Neural progenitor cell (in vitro differentiated cells): ENCODE results near the gene UPF2. TPM values are rescaled to one million over a fixed set of nuclear protein-coding genes. Genes with fewer than 3 reads are reported as not detected.

ENCODE experiments used
- DNase-seq: peaks from one replicate; pipeline ENCODE4 v3.0.0-alpha.2; 2016; ENCODE audit warnings: low spot score
- H2AFZ ChIP-seq: fragments of 200-600 bp; sonication (generic); replicated peaks from 2 replicates; pipeline ENCODE4 v1.6.1; 2016; ENCODE audit warnings: antibody characterized with exemption
- H3F3A ChIP-seq: fragments of 200-600 bp; sonication (generic); 2 replicates; pipeline ENCODE4 v1.6.1; 2016; ENCODE audit warnings: antibody characterized with exemption, low read depth
- H3K27ac ChIP-seq: fragments of 200-600 bp; sonication (generic); 2 replicates; pipeline ENCODE4 v1.5.1; 2016; ENCODE audit warnings: mild to moderate bottlenecking
- H3K27me3 ChIP-seq: fragments of 200-600 bp; sonication (generic); 2 replicates; pipeline ENCODE4 v1.6.1; 2016; ENCODE audit warnings: mild to moderate bottlenecking, moderate library complexity
- H3K36me3 ChIP-seq: fragments of 200-600 bp; sonication (generic); 2 replicates; pipeline ENCODE4 v1.5.1; 2016
- H3K4me1 ChIP-seq: fragments of 200-600 bp; sonication (generic); 2 replicates; pipeline ENCODE4 v1.6.1; 2016; ENCODE audit warnings: mixed run types
- H3K4me2 ChIP-seq: fragments of 200-600 bp; sonication (generic); 2 replicates; pipeline ENCODE4 v1.6.1; 2016
- H3K4me3 ChIP-seq: fragments of 200-600 bp; sonication (generic); 2 replicates; pipeline ENCODE4 v1.5.1; 2016
- H3K79me2 ChIP-seq: fragments of 200-600 bp; sonication (generic); 2 replicates; pipeline ENCODE4 v1.6.1; 2016; ENCODE audit warnings: low read depth
- H3K9ac ChIP-seq: fragments of 200-600 bp; sonication (generic); 2 replicates; pipeline ENCODE4 v1.6.1; 2016
- H3K9me3 ChIP-seq: fragments of 200-600 bp; sonication (generic); 2 replicates; pipeline ENCODE4 v1.5.1; 2016; ENCODE audit warnings: low read depth
- H4K20me1 ChIP-seq: fragments of 200-600 bp; sonication (generic); 2 replicates; pipeline ENCODE4 v1.6.1; 2016; ENCODE audit warnings: low read depth
- H3K27ac Mint-ChIP-seq: 3 replicates; pipeline ENCODE4 v1.8.0; 2021; ENCODE audit warnings: mixed read lengths
- H3K27me3 Mint-ChIP-seq: 2 replicates; pipeline ENCODE4 v1.8.0; 2022; ENCODE audit warnings: low read depth, mild to moderate bottlenecking, inconsistent platforms, moderate library complexity, mixed read lengths; ENCODE audit not compliant: insufficient read depth
- H3K36me3 Mint-ChIP-seq: 3 replicates; pipeline ENCODE4 v1.8.0; 2021; ENCODE audit warnings: mixed read lengths
- H3K4me1 Mint-ChIP-seq: 3 replicates; pipeline ENCODE4 v1.8.0; 2021; ENCODE audit warnings: mixed read lengths
- H3K4me3 Mint-ChIP-seq: 3 replicates; pipeline ENCODE4 v1.8.0; 2021; ENCODE audit warnings: mild to moderate bottlenecking, moderate library complexity, mixed read lengths
- H3K9me3 Mint-ChIP-seq: 3 replicates; pipeline ENCODE4 v1.8.0; 2020; ENCODE audit warnings: mixed read lengths
- EZH2 ChIP-seq: fragments of 200-600 bp; sonication (generic); IDR thresholded peaks from 2 replicates; pipeline ENCODE4 v1.6.1; 2017; ENCODE audit warnings: antibody characterized with exemption, mild to moderate bottlenecking, moderate library complexity
- EZH2phosphoT487 ChIP-seq: fragments of 200-600 bp; sonication (generic); IDR thresholded peaks from 2 replicates; pipeline ENCODE4 v1.6.1; 2017; ENCODE audit warnings: antibody characterized with exemption
- total RNA-seq: library from RNA; depleted of rRNA; stranded (reverse); fragments of >200 nt; gene quantifications from 2 replicates; pipeline ENCODE4 v1.2.3, GENCODE V29; 2015; ENCODE audit warnings: low replicate concordance
- TF ChIP-seq, protein P1 (sequence below): fragments of 200-600 bp; sonication (generic); IDR thresholded peaks from 2 replicates; pipeline ENCODE4 v1.5.1; 2017; ENCODE audit warnings: antibody characterized with exemption, mild to moderate bottlenecking

Gene UPF2
- total RNA-seq, 1 donor from 2014 or later = 33.2 TPM

DNA sequence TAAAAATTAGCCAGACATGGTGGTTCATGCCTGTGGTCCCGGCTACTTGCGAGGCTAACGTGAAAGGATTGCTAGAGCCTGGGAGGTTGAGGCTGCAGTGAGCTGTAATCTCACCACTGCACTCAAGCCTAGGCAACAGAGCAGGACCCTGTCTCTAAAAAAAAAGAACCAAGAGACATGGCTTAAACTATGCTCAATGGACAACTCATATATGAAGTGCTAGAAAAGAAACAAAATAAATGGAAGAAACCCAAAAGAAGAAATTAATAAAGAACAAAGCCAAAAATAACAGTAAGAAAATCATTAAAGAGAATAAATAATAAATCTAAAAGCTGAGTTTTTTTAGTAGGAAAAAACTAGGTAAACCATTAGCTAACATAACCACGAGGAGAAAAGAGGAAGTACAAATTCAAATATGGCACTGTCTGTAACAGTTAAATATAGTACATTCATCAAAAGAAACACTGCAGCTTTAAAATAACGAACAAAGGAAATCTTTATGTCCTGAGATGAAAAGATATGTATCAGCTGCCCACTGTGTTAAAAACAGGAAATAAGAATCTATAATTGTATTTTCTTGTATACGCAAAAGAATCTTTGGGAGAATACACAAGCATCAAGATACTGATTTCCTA, 48.7 kb downstream of the UPF2 start:
- H2AFZ ChIP-seq = no peak overlapping the region
- Mint-ChIP-seq H3K27me3 (no peaks in the 10 kb centered on the region), H3K4me1 (no peaks in the 10 kb centered on the region), H3K27ac (no peak overlapping the region), H3K9me3 (no peaks in the 10 kb centered on the region), H3K4me3 (no peak overlapping the region), H3K36me3 (peaks cover 18% of the 10 kb centered on the region)
- no peaks in the 10 kb centered on the region for H3K4me1 ChIP-seq
- no peak overlapping the region for H3K9ac ChIP-seq
- no peaks in the 10 kb centered on the region for H4K20me1 ChIP-seq
- H3K79me2 ChIP-seq = no peaks in the 10 kb centered on the region
- TF ChIP-seq EZH2 (no peak), EZH2phosphoT487 (no peak)
- TF ChIP-seq, protein P1, sequence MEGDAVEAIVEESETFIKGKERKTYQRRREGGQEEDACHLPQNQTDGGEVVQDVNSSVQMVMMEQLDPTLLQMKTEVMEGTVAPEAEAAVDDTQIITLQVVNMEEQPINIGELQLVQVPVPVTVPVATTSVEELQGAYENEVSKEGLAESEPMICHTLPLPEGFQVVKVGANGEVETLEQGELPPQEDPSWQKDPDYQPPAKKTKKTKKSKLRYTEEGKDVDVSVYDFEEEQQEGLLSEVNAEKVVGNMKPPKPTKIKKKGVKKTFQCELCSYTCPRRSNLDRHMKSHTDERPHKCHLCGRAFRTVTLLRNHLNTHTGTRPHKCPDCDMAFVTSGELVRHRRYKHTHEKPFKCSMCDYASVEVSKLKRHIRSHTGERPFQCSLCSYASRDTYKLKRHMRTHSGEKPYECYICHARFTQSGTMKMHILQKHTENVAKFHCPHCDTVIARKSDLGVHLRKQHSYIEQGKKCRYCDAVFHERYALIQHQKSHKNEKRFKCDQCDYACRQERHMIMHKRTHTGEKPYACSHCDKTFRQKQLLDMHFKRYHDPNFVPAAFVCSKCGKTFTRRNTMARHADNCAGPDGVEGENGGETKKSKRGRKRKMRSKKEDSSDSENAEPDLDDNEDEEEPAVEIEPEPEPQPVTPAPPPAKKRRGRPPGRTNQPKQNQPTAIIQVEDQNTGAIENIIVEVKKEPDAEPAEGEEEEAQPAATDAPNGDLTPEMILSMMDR = no peak
- peaks cover 15% of the 10 kb centered on the region for H3K36me3 ChIP-seq
- no peaks in the 10 kb centered on the region for H3K9me3 ChIP-seq
- no peak overlapping the region for H3K4me2 ChIP-seq
- no peaks in the 10 kb centered on the region for H3K27me3 ChIP-seq
- no peak overlapping the region for H3K4me3 ChIP-seq
- H3K27ac ChIP-seq = no peak overlapping the region
- no peak for DNase-seq
- no peaks in the 10 kb centered on the region for H3F3A ChIP-seq

DNA sequence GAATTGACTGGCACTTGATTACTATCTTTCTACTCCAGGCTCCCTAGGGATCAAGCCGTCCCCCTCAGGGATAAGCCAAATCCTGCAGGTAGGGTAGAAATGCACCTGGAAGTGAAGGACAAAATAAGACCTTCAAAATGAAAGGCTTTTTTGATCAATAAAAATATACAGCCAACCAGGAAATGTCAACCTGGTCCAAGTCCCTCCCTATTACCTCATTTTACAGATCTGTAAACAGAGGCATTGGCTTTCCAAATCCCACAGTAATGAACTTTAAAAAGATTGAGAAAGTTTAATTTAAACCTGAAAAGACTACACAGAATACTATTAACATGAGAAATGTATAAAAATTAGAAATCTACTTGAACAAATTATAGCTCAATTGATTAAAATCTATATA, 53.7 kb downstream of the UPF2 start:
- H3K4me1 Mint-ChIP-seq = no peaks in the 10 kb centered on the region
- TF ChIP-seq EZH2 (no peak), EZH2phosphoT487 (no peak)
- TF ChIP-seq, protein P1 = no peak
- no peak overlapping the region for H3K4me3 ChIP-seq
- H2AFZ ChIP-seq = no peak overlapping the region
- H3F3A ChIP-seq = peaks cover 6% of the 10 kb centered on the region
- peaks cover 11% of the 10 kb centered on the region for H3K36me3 Mint-ChIP-seq
- H3K4me3 Mint-ChIP-seq = no peak overlapping the region
- no peaks in the 10 kb centered on the region for H3K27me3 Mint-ChIP-seq
- H3K4me1 ChIP-seq = no peaks in the 10 kb centered on the region
- no peak overlapping the region for H3K27ac ChIP-seq
- H3K27me3 ChIP-seq = no peaks in the 10 kb centered on the region
- no peak for DNase-seq
- H3K79me2 ChIP-seq = no peaks in the 10 kb centered on the region
- H3K9me3 ChIP-seq = no peaks in the 10 kb centered on the region
- peaks cover 4% of the 10 kb centered on the region for H3K36me3 ChIP-seq
- H3K9me3 Mint-ChIP-seq = no peaks in the 10 kb centered on the region
- no peaks in the 10 kb centered on the region for H4K20me1 ChIP-seq
- no peak overlapping the region for H3K4me2 ChIP-seq
- H3K9ac ChIP-seq = no peak overlapping the region
- no peak overlapping the region for H3K27ac Mint-ChIP-seq

DNA sequence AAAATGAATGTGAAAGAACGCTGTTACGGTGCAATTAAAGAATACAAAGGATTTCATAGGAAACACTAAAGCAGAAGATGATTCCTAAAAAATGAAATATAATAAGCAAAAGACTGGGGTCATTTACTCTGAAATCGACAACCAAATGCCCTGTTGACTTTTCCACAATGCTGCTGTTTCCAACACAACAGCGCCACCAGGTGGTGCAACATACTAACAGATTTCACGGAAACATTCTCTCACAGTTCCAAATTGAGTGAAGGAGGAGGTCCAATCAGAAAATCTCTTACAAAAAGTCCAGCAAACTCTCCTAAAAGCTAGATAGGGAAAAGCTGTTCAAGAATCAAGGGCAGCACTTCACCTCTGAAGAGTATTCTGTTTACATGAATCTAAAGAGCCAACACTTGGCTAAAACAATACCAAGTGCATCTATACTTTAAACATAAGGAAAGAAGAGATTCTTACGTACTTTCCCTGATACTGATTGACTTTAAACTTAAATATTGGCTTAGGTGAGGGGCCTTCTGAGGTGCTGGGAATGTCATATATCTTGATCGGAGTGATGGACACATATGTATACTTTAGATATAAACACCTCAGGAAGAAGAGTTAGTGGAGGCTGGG, 55.9 kb downstream of the UPF2 start:
- no peak overlapping the region for H3K27ac ChIP-seq
- no peak overlapping the region for H3K4me3 Mint-ChIP-seq
- no peaks in the 10 kb centered on the region for H3K9me3 Mint-ChIP-seq
- no peak overlapping the region for H3K27ac Mint-ChIP-seq
- no peaks in the 10 kb centered on the region for H3K79me2 ChIP-seq
- H3K9ac ChIP-seq = no peak overlapping the region
- no peaks in the 10 kb centered on the region for H3K4me1 ChIP-seq
- H3F3A ChIP-seq = peaks cover 6% of the 10 kb centered on the region
- H3K36me3 Mint-ChIP-seq = peaks cover 8% of the 10 kb centered on the region
- H3K4me3 ChIP-seq = no peak overlapping the region
- no peaks in the 10 kb centered on the region for H3K27me3 Mint-ChIP-seq
- H3K4me1 Mint-ChIP-seq = no peaks in the 10 kb centered on the region
- H3K36me3 ChIP-seq = peaks cover 4% of the 10 kb centered on the region
- H2AFZ ChIP-seq = no peak overlapping the region
- no peaks in the 10 kb centered on the region for H4K20me1 ChIP-seq
- TF ChIP-seq, protein P1 = peak; percentile 98
- no peak for TF ChIP-seq EZH2
- no peak for TF ChIP-seq EZH2phosphoT487
- H3K9me3 ChIP-seq = no peaks in the 10 kb centered on the region
- H3K27me3 ChIP-seq = no peaks in the 10 kb centered on the region
- no peak overlapping the region for H3K4me2 ChIP-seq
- DNase-seq = peak; percentile 83
